ENCODE data around the gene KCTD17. TPM values are rescaled to one million over a fixed set of nuclear protein-coding genes. Genes with fewer than 3 reads are reported as not detected.

The KCTD17 gene
- total RNA-seq, 2 donors from 2014 or later: 30.5 to 43.8 TPM

- no peak for DNase-seq (ENCODE audit: low spot score)
- no peaks in the 10 kb centered on the region for H3K36me3 Mint-ChIP-seq
- H3K4me3 Mint-ChIP-seq: no peak overlapping the region
- H3K27ac Mint-ChIP-seq: no peak overlapping the region
- ATAC-seq: no peak
- H3K27me3 Mint-ChIP-seq: peaks cover 6 to 7% of the 10 kb centered on the region in 2 donors
- peaks cover 0 to 5% of the 10 kb centered on the region in 2 donors for H3K4me1 Mint-ChIP-seq (ENCODE audit: low read depth in 2 of 2)
- H3K9me3 Mint-ChIP-seq: no peaks in the 10 kb centered on the region
These were observed 12.1 kb upstream of the KCTD17 start for GRCh38 chr22:37039466-37039865.

- H3K36me3 Mint-ChIP-seq: no peaks in the 10 kb centered on the region
- ATAC-seq: no peak
- peaks cover 0 to 3% of the 10 kb centered on the region in 2 donors for H3K27me3 Mint-ChIP-seq
- no peak overlapping the region for H3K4me3 Mint-ChIP-seq
- no peak for DNase-seq (ENCODE audit: low spot score)
- H3K4me1 Mint-ChIP-seq (ENCODE audit: low read depth in 2 of 2): peaks cover 0 to 9% of the 10 kb centered on the region in 2 donors
- no peak overlapping the region for H3K27ac Mint-ChIP-seq
- no peaks in the 10 kb centered on the region for H3K9me3 Mint-ChIP-seq
These were observed 8.2 kb upstream of the KCTD17 start for GRCh38 chr22:37043209-37043827.

GRCh38 chr22:37043828-37044538 is 7.6 kb upstream of the KCTD17 start:
- H3K4me3 Mint-ChIP-seq: no peak overlapping the region
- no peaks in the 10 kb centered on the region for H3K9me3 Mint-ChIP-seq
- H3K27me3 Mint-ChIP-seq: peaks cover 0 to 3% of the 10 kb centered on the region in 2 donors
- DNase-seq (ENCODE audit: low spot score) (peak; percentile 71), ATAC-seq (peak; percentile 84 to 86)
- no peaks in the 10 kb centered on the region for H3K36me3 Mint-ChIP-seq
- H3K4me1 Mint-ChIP-seq (ENCODE audit: low read depth in 2 of 2): peaks cover 0 to 9% of the 10 kb centered on the region in 2 donors
- no peak overlapping the region for H3K27ac Mint-ChIP-seq

- peaks cover 0 to 3% of the 10 kb centered on the region in 2 donors for H3K27me3 Mint-ChIP-seq
- no peaks in the 10 kb centered on the region for H3K36me3 Mint-ChIP-seq
- H3K27ac Mint-ChIP-seq: no peak overlapping the region
- no peaks in the 10 kb centered on the region for H3K9me3 Mint-ChIP-seq
- H3K4me3 Mint-ChIP-seq: no peak overlapping the region
- DNase-seq (ENCODE audit: low spot score): no peak
- ATAC-seq: no peak
- peaks cover 0 to 9% of the 10 kb centered on the region in 2 donors for H3K4me1 Mint-ChIP-seq (ENCODE audit: low read depth in 2 of 2)
These were observed 6.6 kb upstream of the KCTD17 start for GRCh38 chr22:37044634-37045625.

GRCh38 chr22:37045958-37046357 is 5.6 kb upstream of the KCTD17 start:
- no peak overlapping the region for H3K27ac Mint-ChIP-seq
- H3K27me3 Mint-ChIP-seq: peaks cover 0 to under 1% of the 10 kb centered on the region in 2 donors
- ATAC-seq: no peak
- no peaks in the 10 kb centered on the region for H3K36me3 Mint-ChIP-seq
- H3K4me3 Mint-ChIP-seq: no peak overlapping the region
- DNase-seq (ENCODE audit: low spot score): no peak
- H3K4me1 Mint-ChIP-seq (ENCODE audit: low read depth in 2 of 2): peaks cover 0 to 5% of the 10 kb centered on the region in 2 donors
- no peaks in the 10 kb centered on the region for H3K9me3 Mint-ChIP-seq

GRCh38 chr22:37046589-37046988 is 5.0 kb upstream of the KCTD17 start:
- Mint-ChIP-seq H3K27me3 (no peaks in the 10 kb centered on the region), H3K4me1 (ENCODE audit: low read depth in 2 of 2) (peaks cover 0 to 4% of the 10 kb centered on the region in 2 donors), H3K9me3 (no peaks in the 10 kb centered on the region), H3K36me3 (no peaks in the 10 kb centered on the region), H3K27ac (no peak overlapping the region), H3K4me3 (no peak overlapping the region)
- ATAC-seq (no peak), DNase-seq (ENCODE audit: low spot score) (no peak)

- no peak overlapping the region for H3K27ac Mint-ChIP-seq
- H3K36me3 Mint-ChIP-seq: no peaks in the 10 kb centered on the region
- no peaks in the 10 kb centered on the region for H3K9me3 Mint-ChIP-seq
- no peak overlapping the region for H3K4me3 Mint-ChIP-seq
- no peak for DNase-seq (ENCODE audit: low spot score)
- no peaks in the 10 kb centered on the region for H3K27me3 Mint-ChIP-seq
- ATAC-seq: no peak
- H3K4me1 Mint-ChIP-seq (ENCODE audit: low read depth in 2 of 2): peaks cover 0 to 4% of the 10 kb centered on the region in 2 donors
These were observed 4.5 kb upstream of the KCTD17 start for GRCh38 chr22:37047006-37047405.

- Mint-ChIP-seq H3K36me3 (no peaks in the 10 kb centered on the region), H3K9me3 (no peaks in the 10 kb centered on the region), H3K27me3 (no peaks in the 10 kb centered on the region), H3K4me1 (ENCODE audit: low read depth in 2 of 2) (peaks cover 8 to 9% of the 10 kb centered on the region in 2 donors), H3K27ac (no peak overlapping the region), H3K4me3 (no peak overlapping the region)
- ATAC-seq (no peak), DNase-seq (ENCODE audit: low spot score) (no peak)
These were observed 3.4 kb upstream of the KCTD17 start for GRCh38 chr22:37048133-37048532.

GRCh38 chr22:37049224-37049623 is 2.3 kb upstream of the KCTD17 start:
- no peak overlapping the region for H3K27ac Mint-ChIP-seq
- H3K9me3 Mint-ChIP-seq: no peaks in the 10 kb centered on the region
- peaks cover 9 to 11% of the 10 kb centered on the region in 2 donors for H3K4me1 Mint-ChIP-seq (ENCODE audit: low read depth in 2 of 2)
- ATAC-seq: no peak
- no peak for DNase-seq (ENCODE audit: low spot score)
- H3K27me3 Mint-ChIP-seq: no peaks in the 10 kb centered on the region
- no peaks in the 10 kb centered on the region for H3K36me3 Mint-ChIP-seq
- H3K4me3 Mint-ChIP-seq: no peak overlapping the region

GRCh38 chr22:37050913-37051312 is 629 bp upstream of the KCTD17 start:
- Mint-ChIP-seq H3K4me1 (ENCODE audit: low read depth in 2 of 2) (peaks cover 5 to 11% of the 10 kb centered on the region in 2 donors), H3K36me3 (no peaks in the 10 kb centered on the region), H3K27ac (no peak overlapping the region), H3K9me3 (no peaks in the 10 kb centered on the region), H3K27me3 (no peaks in the 10 kb centered on the region), H3K4me3 (peak overlapping the region; percentile 65)
- DNase-seq (ENCODE audit: low spot score): no peak
- ATAC-seq: no peak

GRCh38 chr22:37052386-37053309 is 1.1 kb downstream of the KCTD17 start:
- no peak for ATAC-seq
- no peaks in the 10 kb centered on the region for H3K36me3 Mint-ChIP-seq

GRCh38 chr22:37053310-37054055 is 1.9 kb downstream of the KCTD17 start:
- H3K9me3 Mint-ChIP-seq: no peaks in the 10 kb centered on the region
- H3K4me1 Mint-ChIP-seq (ENCODE audit: low read depth in 2 of 2): peaks cover 5 to 11% of the 10 kb centered on the region in 2 donors
- DNase-seq (ENCODE audit: low spot score) (no peak), ATAC-seq (no peak)
- no peaks in the 10 kb centered on the region for H3K27me3 Mint-ChIP-seq
- no peak overlapping the region for H3K4me3 Mint-ChIP-seq
- no peak overlapping the region for H3K27ac Mint-ChIP-seq
- no peaks in the 10 kb centered on the region for H3K36me3 Mint-ChIP-seq

More at GRCh38 chr22:37052386-37053309, 1.1 kb downstream of the KCTD17 start:
- Mint-ChIP-seq H3K4me1 (ENCODE audit: low read depth in 2 of 2) (peaks cover 5 to 11% of the 10 kb centered on the region in 2 donors), H3K27ac (peak overlapping the region in 1 of 2 donors; percentile 74), H3K27me3 (no peaks in the 10 kb centered on the region), H3K4me3 (peak overlapping the region; percentile 85), H3K9me3 (no peaks in the 10 kb centered on the region)
- peak; percentile 53 for DNase-seq (ENCODE audit: low spot score)
